AG09319 (cell line): ENCODE measurements around the gene SCT.

Source experiments
- DNase-seq: peaks from one replicate; pipeline ENCODE4 v3.0.0-alpha.2; 2010; ENCODE audit warnings: low read depth; ENCODE audit errors: extremely low read depth
- CTCF ChIP-seq: IDR thresholded peaks from 2 replicates; pipeline ENCODE4 v1.5.1; 2011; ENCODE audit warnings: low read depth, mild to moderate bottlenecking, inconsistent platforms, low read length, moderate library complexity

Gene SCT

GRCh38 chr11:626475-627307 lies at the start of gene SCT:
Gene SCT (minus strand): TSS chr11:627181. CDS start chr11:627143, 38 bp downstream.
- DNase-seq, result no peak
- no peak for TF ChIP-seq CTCF

GRCh38 chr11:674406-674805 lies 47.4 kb upstream of the SCT start:
- no peak for DNase-seq
- TF ChIP-seq CTCF, result no peak

GRCh38 chr11:673866-674265 lies 46.9 kb upstream of the SCT start:
- no peak for DNase-seq
- no peak for TF ChIP-seq CTCF

- no peak for TF ChIP-seq CTCF
- no peak for DNase-seq
Observed at GRCh38 chr11:665704-666281, 38.8 kb upstream of the SCT start.

GRCh38 chr11:665062-665703 lies 38.2 kb upstream of the SCT start:
- no peak for DNase-seq
- TF ChIP-seq CTCF, result no peak

- peak; percentile 78 for TF ChIP-seq CTCF
- DNase-seq, result no peak
Observed at GRCh38 chr11:662689-663274, 35.8 kb upstream of the SCT start.
